Stimulated activated CD8-positive, alpha-beta memory T cell treated with anti-CD3 and anti-CD28 coated beads, Interleukin-4, amount 100 ng/mL, for 1 hour (primary cell): ENCODE data around the gene GPM6B.
"Not testable (repeated sequence)": the region's sequence is repeated elsewhere in the genome, so short reads cannot be mapped to it uniquely, and the experiment has no call there.

Experiments used
- DNase-seq, 2 donors: peaks; one replicate each; pipeline ENCODE4 v3.0.0-alpha.2; 2020; ENCODE audit warnings: low read depth in 2 of 2, low spot score in 1 of 2

GPM6B gene

DNA sequence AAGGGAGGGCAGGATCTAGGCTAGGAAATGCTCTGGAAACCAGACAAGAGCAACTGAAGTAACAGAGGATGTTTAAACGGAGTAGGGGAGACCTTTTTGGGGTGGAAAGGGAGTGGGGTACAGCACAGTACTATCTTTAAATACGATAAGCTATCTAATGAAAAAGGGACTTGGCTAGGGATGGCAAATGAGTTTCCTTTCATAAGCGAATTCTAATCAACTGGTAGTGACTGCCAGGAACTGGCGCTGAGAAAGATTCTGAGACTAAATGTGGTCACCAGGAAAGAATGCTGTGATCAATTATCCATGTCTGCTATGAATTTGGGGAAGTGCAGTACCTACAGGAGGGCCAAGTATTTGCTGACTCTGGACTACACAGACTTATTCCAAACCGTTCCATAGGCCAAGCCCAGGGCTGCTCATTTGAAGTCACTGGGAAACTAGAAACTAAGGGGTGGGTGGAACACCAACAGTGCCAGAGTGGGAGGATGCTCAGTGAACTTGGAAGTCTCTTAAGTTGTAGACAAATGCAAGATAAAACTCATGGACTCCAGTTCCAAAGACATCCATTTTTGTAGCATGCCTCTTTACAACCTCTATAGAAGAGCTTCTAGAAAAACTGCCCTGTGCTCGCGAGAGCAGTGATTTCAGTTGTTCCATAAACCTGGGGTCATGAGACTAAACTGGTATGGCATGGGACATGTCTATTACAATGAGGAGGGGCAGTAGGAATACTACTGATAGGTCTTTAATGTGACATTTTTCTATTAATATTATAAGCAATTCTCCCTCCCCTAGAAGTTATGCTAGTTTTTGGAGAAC lies 84.4 kb downstream of the GPM6B start:
- no peak for DNase-seq

DNA sequence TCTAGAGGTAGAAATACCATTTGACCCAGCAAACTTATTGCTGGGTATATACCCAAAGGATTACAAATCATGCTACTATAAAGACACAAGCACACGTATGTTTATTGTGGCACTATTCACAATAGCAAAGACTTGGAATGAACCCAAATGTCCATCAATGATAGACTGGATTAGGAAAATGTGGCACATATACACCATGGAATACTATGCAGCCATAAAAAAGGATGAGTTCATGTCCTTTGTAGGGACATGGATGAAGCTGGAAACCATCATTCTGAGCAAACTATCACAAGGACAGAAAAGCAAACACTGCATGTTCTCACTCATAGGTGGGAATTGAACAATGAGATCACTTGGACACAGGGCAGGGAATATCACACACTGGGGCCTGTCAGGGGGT lies 86.4 kb downstream of the GPM6B start:
- DNase-seq, result not testable (repeated sequence)

DNA sequence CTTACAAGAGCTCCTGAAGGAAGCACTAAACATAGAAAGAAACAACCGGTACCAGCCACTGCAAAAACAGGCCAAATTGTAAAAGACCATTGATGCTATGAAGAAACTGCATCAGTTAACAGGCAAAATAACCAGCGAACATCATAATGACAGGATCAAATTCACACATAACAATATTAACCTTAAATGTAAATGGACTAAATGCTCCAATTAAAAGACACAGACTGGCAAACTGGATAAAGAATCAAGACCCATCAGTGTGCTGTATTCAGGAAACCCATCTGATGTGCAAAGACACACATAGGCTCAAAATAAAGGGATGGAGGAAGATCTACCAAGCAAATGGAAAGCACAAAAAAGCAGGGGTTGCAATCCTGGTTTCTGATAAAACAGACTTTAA lies 90.3 kb downstream of the GPM6B start:
- DNase-seq, result not testable (repeated sequence)

DNA sequence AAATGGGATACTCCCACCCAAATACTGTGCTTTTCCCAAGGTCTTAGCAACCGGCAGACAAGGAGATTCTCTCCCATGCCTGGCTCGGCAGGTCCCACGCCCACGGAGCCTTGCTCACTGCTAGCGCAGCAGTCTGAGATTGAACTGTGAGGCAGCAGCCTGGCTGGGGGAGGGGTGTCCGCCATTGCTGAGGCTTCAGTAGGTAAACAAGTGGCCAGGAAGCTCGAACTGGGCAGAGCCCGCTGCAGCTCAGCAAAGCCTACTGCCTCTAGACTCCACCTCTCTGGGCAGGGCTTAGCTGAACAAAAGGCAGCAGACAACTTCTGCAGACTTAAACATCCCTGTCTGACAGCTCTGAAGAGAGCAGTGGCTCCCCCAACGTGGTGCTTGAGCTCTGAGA lies 92.0 kb downstream of the GPM6B start:
- peak in 1 of 2 donors; percentile 8 for DNase-seq

DNA sequence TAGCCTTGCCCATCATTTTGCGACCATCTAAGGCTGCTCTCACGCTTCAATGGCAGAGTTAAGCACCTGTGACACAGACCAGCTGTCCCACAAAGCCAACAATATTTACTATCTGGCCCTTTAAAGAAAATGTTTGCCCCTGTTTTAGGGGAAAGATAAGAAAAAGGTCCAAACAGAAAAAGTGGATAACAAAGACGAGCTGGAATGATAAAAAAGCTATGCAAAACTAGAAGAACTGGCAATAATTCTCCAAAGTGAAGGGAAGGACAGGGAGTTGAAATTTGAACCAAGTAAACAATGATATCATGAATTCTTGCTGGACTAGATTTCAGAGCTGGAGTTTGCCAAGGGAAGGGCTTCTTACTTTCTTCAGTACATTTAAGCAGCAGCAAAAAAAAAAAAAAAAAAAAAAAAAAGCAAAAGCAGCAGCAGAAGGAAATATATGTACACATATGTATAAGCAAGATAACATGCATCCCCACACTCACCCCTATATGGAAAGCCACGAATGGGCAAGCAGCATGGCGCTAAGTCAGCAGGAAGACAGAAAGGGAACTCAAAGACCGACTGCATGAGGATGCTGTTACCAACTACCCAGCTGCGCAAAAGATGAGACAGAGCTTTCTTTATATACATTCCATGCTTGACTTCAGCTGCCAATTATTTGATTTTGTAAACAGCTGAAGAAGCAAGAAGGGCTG lies 94.9 kb downstream of the GPM6B start:
- DNase-seq, result no peak

DNA sequence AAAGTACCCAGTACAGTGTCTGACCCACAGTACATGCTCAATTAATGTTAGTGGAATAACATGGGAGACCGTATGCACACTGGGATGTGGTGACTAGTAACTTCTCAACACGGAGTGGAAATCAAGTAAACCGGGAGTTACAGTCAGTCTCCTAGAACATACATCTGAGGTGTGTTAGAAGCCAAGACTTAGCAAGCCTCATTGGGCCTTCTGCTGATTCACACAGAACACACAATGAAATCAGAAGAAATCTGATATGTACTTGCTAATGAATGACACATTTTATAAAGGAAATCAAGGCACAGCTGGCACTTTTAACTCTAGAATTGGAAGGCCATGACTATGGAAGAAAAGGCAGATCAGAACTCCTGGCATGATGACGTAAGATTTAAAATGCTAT lies 95.5 kb downstream of the GPM6B start:
- no peak for DNase-seq
